ENCODE results near the gene ZNF597.

The ZNF597 gene

GRCh38 chr16:3465911-3466584 is 22.7 kb upstream of the ZNF597 start:
- H3K4me3 ChIP-seq (ENCODE audit: low read depth in 1 of 2, low read length in 2 of 2) = no peak overlapping the region
- H3K27ac ChIP-seq (ENCODE audit: low read depth, low read length) = no peak overlapping the region
- H3K9ac ChIP-seq (ENCODE audit: low read depth in 1 of 2, low read length in 2 of 2) = no peak overlapping the region
- no peaks in the 10 kb centered on the region for H3K27me3 ChIP-seq (ENCODE audit: control insufficient read depth in 1 of 2, insufficient read depth in 2 of 2, low read length in 2 of 2)
- H3K36me3 ChIP-seq (ENCODE audit: control insufficient read depth in 1 of 2, insufficient read depth in 2 of 2, low read length in 2 of 2) = peaks cover 4 to 38% of the 10 kb centered on the region in 2 donors
- peaks cover 16 to 17% of the 10 kb centered on the region in 2 donors for H3K4me1 ChIP-seq (ENCODE audit: control insufficient read depth in 1 of 2, insufficient read depth in 2 of 2, low read length in 2 of 2)
- H3K9me3 ChIP-seq (ENCODE audit: control insufficient read depth in 1 of 2, low read length in 2 of 2) = no peaks in the 10 kb centered on the region

- no peak overlapping the region for H3K9ac ChIP-seq (ENCODE audit: low read depth in 1 of 2, low read length in 2 of 2)
- H3K4me3 ChIP-seq (ENCODE audit: low read depth in 1 of 2, low read length in 2 of 2) = no peak overlapping the region
- H3K4me1 ChIP-seq (ENCODE audit: control insufficient read depth in 1 of 2, insufficient read depth in 2 of 2, low read length in 2 of 2) = peaks cover 23 to 24% of the 10 kb centered on the region in 2 donors
- H3K27ac ChIP-seq (ENCODE audit: low read depth, low read length) = no peak overlapping the region
- no peaks in the 10 kb centered on the region for H3K27me3 ChIP-seq (ENCODE audit: control insufficient read depth in 1 of 2, insufficient read depth in 2 of 2, low read length in 2 of 2)
- H3K9me3 ChIP-seq (ENCODE audit: control insufficient read depth in 1 of 2, low read length in 2 of 2) = no peaks in the 10 kb centered on the region
- peaks cover 4 to 37% of the 10 kb centered on the region in 2 donors for H3K36me3 ChIP-seq (ENCODE audit: control insufficient read depth in 1 of 2, insufficient read depth in 2 of 2, low read length in 2 of 2)
These were observed 22.0 kb upstream of the ZNF597 start for GRCh38 chr16:3465301-3465700.

- Histone ChIP-seq H3K4me1 (ENCODE audit: control insufficient read depth in 1 of 2, insufficient read depth in 2 of 2, low read length in 2 of 2) (peaks cover 39 to 41% of the 10 kb centered on the region in 2 donors), H3K9ac (ENCODE audit: low read depth in 1 of 2, low read length in 2 of 2) (no peak overlapping the region), H3K27ac (ENCODE audit: low read depth, low read length) (no peak overlapping the region), H3K36me3 (ENCODE audit: control insufficient read depth in 1 of 2, insufficient read depth in 2 of 2, low read length in 2 of 2) (peaks cover 0 to 10% of the 10 kb centered on the region in 2 donors), H3K9me3 (ENCODE audit: control insufficient read depth in 1 of 2, low read length in 2 of 2) (no peaks in the 10 kb centered on the region), H3K4me3 (ENCODE audit: low read depth in 1 of 2, low read length in 2 of 2) (peak overlapping the region; percentile 9 to 23), H3K27me3 (ENCODE audit: control insufficient read depth in 1 of 2, insufficient read depth in 2 of 2, low read length in 2 of 2) (no peaks in the 10 kb centered on the region)
These were observed 17.8 kb upstream of the ZNF597 start for GRCh38 chr16:3461151-3461550.

GRCh38 chr16:3460585-3460984 is 17.3 kb upstream of the ZNF597 start:
- Histone ChIP-seq H3K4me1 (ENCODE audit: control insufficient read depth in 1 of 2, insufficient read depth in 2 of 2, low read length in 2 of 2) (peaks cover 39 to 41% of the 10 kb centered on the region in 2 donors), H3K27me3 (ENCODE audit: control insufficient read depth in 1 of 2, insufficient read depth in 2 of 2, low read length in 2 of 2) (no peaks in the 10 kb centered on the region), H3K4me3 (ENCODE audit: low read depth in 1 of 2, low read length in 2 of 2) (peak overlapping the region; percentile 9 to 23), H3K9me3 (ENCODE audit: control insufficient read depth in 1 of 2, low read length in 2 of 2) (no peaks in the 10 kb centered on the region), H3K27ac (ENCODE audit: low read depth, low read length) (no peak overlapping the region), H3K36me3 (ENCODE audit: control insufficient read depth in 1 of 2, insufficient read depth in 2 of 2, low read length in 2 of 2) (peaks cover 0 to 5% of the 10 kb centered on the region in 2 donors), H3K9ac (ENCODE audit: low read depth in 1 of 2, low read length in 2 of 2) (no peak overlapping the region)

GRCh38 chr16:3460121-3460520 is 16.8 kb upstream of the ZNF597 start:
- Histone ChIP-seq H3K36me3 (ENCODE audit: control insufficient read depth in 1 of 2, insufficient read depth in 2 of 2, low read length in 2 of 2) (no peaks in the 10 kb centered on the region), H3K9me3 (ENCODE audit: control insufficient read depth in 1 of 2, low read length in 2 of 2) (no peaks in the 10 kb centered on the region), H3K27ac (ENCODE audit: low read depth, low read length) (no peak overlapping the region), H3K4me3 (ENCODE audit: low read depth in 1 of 2, low read length in 2 of 2) (peak overlapping the region; percentile 97), H3K4me1 (ENCODE audit: control insufficient read depth in 1 of 2, insufficient read depth in 2 of 2, low read length in 2 of 2) (peaks cover 39 to 41% of the 10 kb centered on the region in 2 donors), H3K27me3 (ENCODE audit: control insufficient read depth in 1 of 2, insufficient read depth in 2 of 2, low read length in 2 of 2) (no peaks in the 10 kb centered on the region), H3K9ac (ENCODE audit: low read depth in 1 of 2, low read length in 2 of 2) (peak overlapping the region in 1 of 2 donors; percentile 95)

GRCh38 chr16:3459401-3460090 is 16.2 kb upstream of the ZNF597 start:
- Histone ChIP-seq H3K4me1 (ENCODE audit: control insufficient read depth in 1 of 2, insufficient read depth in 2 of 2, low read length in 2 of 2) (peaks cover 37 to 41% of the 10 kb centered on the region in 2 donors), H3K9me3 (ENCODE audit: control insufficient read depth in 1 of 2, low read length in 2 of 2) (no peaks in the 10 kb centered on the region), H3K9ac (ENCODE audit: low read depth in 1 of 2, low read length in 2 of 2) (peak overlapping the region; percentile 27 to 95), H3K4me3 (ENCODE audit: low read depth in 1 of 2, low read length in 2 of 2) (peak overlapping the region; percentile 97), H3K27ac (ENCODE audit: low read depth, low read length) (no peak overlapping the region), H3K36me3 (ENCODE audit: control insufficient read depth in 1 of 2, insufficient read depth in 2 of 2, low read length in 2 of 2) (no peaks in the 10 kb centered on the region), H3K27me3 (ENCODE audit: control insufficient read depth in 1 of 2, insufficient read depth in 2 of 2, low read length in 2 of 2) (no peaks in the 10 kb centered on the region)

- Histone ChIP-seq H3K36me3 (ENCODE audit: control insufficient read depth in 1 of 2, insufficient read depth in 2 of 2, low read length in 2 of 2) (no peaks in the 10 kb centered on the region), H3K9ac (ENCODE audit: low read depth in 1 of 2, low read length in 2 of 2) (peak overlapping the region; percentile 95 to 97), H3K27me3 (ENCODE audit: control insufficient read depth in 1 of 2, insufficient read depth in 2 of 2, low read length in 2 of 2) (no peaks in the 10 kb centered on the region), H3K4me3 (ENCODE audit: low read depth in 1 of 2, low read length in 2 of 2) (peak overlapping the region; percentile 97), H3K4me1 (ENCODE audit: control insufficient read depth in 1 of 2, insufficient read depth in 2 of 2, low read length in 2 of 2) (peaks cover 31 to 37% of the 10 kb centered on the region in 2 donors), H3K9me3 (ENCODE audit: control insufficient read depth in 1 of 2, low read length in 2 of 2) (no peaks in the 10 kb centered on the region), H3K27ac (ENCODE audit: low read depth, low read length) (peak overlapping the region; percentile 96)
These were observed 15.6 kb upstream of the ZNF597 start for GRCh38 chr16:3458852-3459361.

- Histone ChIP-seq H3K9ac (ENCODE audit: low read depth in 1 of 2, low read length in 2 of 2) (peak overlapping the region; percentile 95 to 97), H3K36me3 (ENCODE audit: control insufficient read depth in 1 of 2, insufficient read depth in 2 of 2, low read length in 2 of 2) (no peaks in the 10 kb centered on the region), H3K4me3 (ENCODE audit: low read depth in 1 of 2, low read length in 2 of 2) (peak overlapping the region; percentile 97), H3K9me3 (ENCODE audit: control insufficient read depth in 1 of 2, low read length in 2 of 2) (no peaks in the 10 kb centered on the region), H3K4me1 (ENCODE audit: control insufficient read depth in 1 of 2, insufficient read depth in 2 of 2, low read length in 2 of 2) (peaks cover 31 to 37% of the 10 kb centered on the region in 2 donors), H3K27me3 (ENCODE audit: control insufficient read depth in 1 of 2, insufficient read depth in 2 of 2, low read length in 2 of 2) (no peaks in the 10 kb centered on the region), H3K27ac (ENCODE audit: low read depth, low read length) (peak overlapping the region; percentile 96)
These were observed 15.1 kb upstream of the ZNF597 start for GRCh38 chr16:3458278-3458851.

GRCh38 chr16:3457434-3458252 is 14.3 kb upstream of the ZNF597 start:
- Histone ChIP-seq H3K27me3 (ENCODE audit: control insufficient read depth in 1 of 2, insufficient read depth in 2 of 2, low read length in 2 of 2) (no peaks in the 10 kb centered on the region), H3K36me3 (ENCODE audit: control insufficient read depth in 1 of 2, insufficient read depth in 2 of 2, low read length in 2 of 2) (no peaks in the 10 kb centered on the region), H3K9ac (ENCODE audit: low read depth in 1 of 2, low read length in 2 of 2) (peak overlapping the region; percentile 95 to 98), H3K9me3 (ENCODE audit: control insufficient read depth in 1 of 2, low read length in 2 of 2) (no peaks in the 10 kb centered on the region), H3K27ac (ENCODE audit: low read depth, low read length) (peak overlapping the region; percentile 96), H3K4me1 (ENCODE audit: control insufficient read depth in 1 of 2, insufficient read depth in 2 of 2, low read length in 2 of 2) (peaks cover 31 to 37% of the 10 kb centered on the region in 2 donors), H3K4me3 (ENCODE audit: low read depth in 1 of 2, low read length in 2 of 2) (peak overlapping the region; percentile 97)

Measured in duodenal mucosa (tissue), 2 donors.